Hepatocyte (in vitro differentiated cells): ENCODE measurements around the gene CHMP1A. TPM values are rescaled to one million over a fixed set of nuclear protein-coding genes. Genes with fewer than 3 reads are reported as not detected.

ENCODE experiments used
- DNase-seq: peaks from one replicate; pipeline ENCODE4 v3.0.0-alpha.2; 2016; ENCODE audit warnings: low spot score
- H2AFZ ChIP-seq: fragments of 200-600 bp; sonication (generic); 2 replicates; pipeline ENCODE4 v1.6.0; 2016; ENCODE audit warnings: antibody characterized with exemption, mild to moderate bottlenecking
- H3K27ac ChIP-seq: fragments of 200-600 bp; sonication (generic); 2 replicates; pipeline ENCODE4 v1.5.1; 2016; ENCODE audit warnings: mild to moderate bottlenecking
- H3K27me3 ChIP-seq: fragments of 200-600 bp; sonication (generic); 2 replicates; pipeline ENCODE4 v1.6.1; 2016
- H3K36me3 ChIP-seq: fragments of 200-600 bp; sonication (generic); replicated peaks from 2 replicates; pipeline ENCODE4 v1.5.1; 2016; ENCODE audit warnings: low read depth; ENCODE audit not compliant: insufficient read depth
- H3K4me1 ChIP-seq: fragments of 200-600 bp; sonication (generic); 2 replicates; pipeline ENCODE4 v1.5.1; 2016; ENCODE audit warnings: mild to moderate bottlenecking, moderate library complexity; ENCODE audit not compliant: insufficient read depth
- H3K4me2 ChIP-seq: fragments of 200-600 bp; sonication (generic); 2 replicates; pipeline ENCODE4 v1.6.0; 2016
- H3K4me3 ChIP-seq: fragments of 200-600 bp; sonication (generic); 2 replicates; pipeline ENCODE4 v1.5.1; 2016; ENCODE audit warnings: mild to moderate bottlenecking
- H3K79me2 ChIP-seq: fragments of 200-600 bp; sonication (generic); 2 replicates; pipeline ENCODE4 v1.6.0; 2017; ENCODE audit warnings: mild to moderate bottlenecking
- H3K9me2 ChIP-seq: fragments of 200-600 bp; sonication (generic); replicated peaks from 2 replicates; pipeline ENCODE4 v1.6.0; 2017; ENCODE audit warnings: mild to moderate bottlenecking; ENCODE audit not compliant: insufficient read depth
- H3K9me3 ChIP-seq: fragments of 200-600 bp; sonication (generic); 2 replicates; pipeline ENCODE4 v1.5.1; 2016; ENCODE audit warnings: low read depth, mild to moderate bottlenecking
- H4K20me1 ChIP-seq: fragments of 200-600 bp; sonication (generic); 2 replicates; pipeline ENCODE4 v1.6.0; 2016; ENCODE audit warnings: mild to moderate bottlenecking; ENCODE audit not compliant: insufficient read depth, poor library complexity, severe bottlenecking
- CTCF ChIP-seq: fragments of 200-600 bp; sonication (generic); IDR thresholded peaks from 2 replicates; pipeline ENCODE4 v1.5.1; 2016; ENCODE audit warnings: antibody characterized with exemption, mild to moderate bottlenecking; ENCODE audit not compliant: poor library complexity
- EZH2 ChIP-seq: fragments of 200-600 bp; sonication (generic); IDR thresholded peaks from 2 replicates; pipeline ENCODE4 v1.6.1; 2016; ENCODE audit warnings: antibody characterized with exemption, mild to moderate bottlenecking, borderline replicate concordance
- EZH2phosphoT487 ChIP-seq: fragments of 200-600 bp; sonication (generic); IDR thresholded peaks from one replicate; pipeline ENCODE4 v1.6.1; 2018; ENCODE audit warnings: antibody characterized with exemption, mild to moderate bottlenecking, low read depth, moderate library complexity; ENCODE audit not compliant: unreplicated experiment, severe bottlenecking
- WGBS: methylation state at CpG from one replicate; pipeline ENCODE4 v1.1.6; 2016; ENCODE audit warnings: low lambda C conversion rate; ENCODE audit errors: missing lambda C conversion rate; 5-methylcytosine and 5-hydroxymethylcytosine counted together
- polyA plus RNA-seq: library from polyadenylated mRNA; unstranded; fragments of >200 nt; fragmentation: Nextera tagmentation; extraction: Ambion mirVana; gene quantifications from 2 replicates; pipeline ENCODE4 v1.2.1, GENCODE V29; 2016
- total RNA-seq: library from RNA; depleted of rRNA; stranded (reverse); fragments of >200 nt; gene quantifications from 2 replicates; pipeline ENCODE4 v1.2.3, GENCODE V29; 2014

CHMP1A gene
- total and polyA plus RNA-seq, 2 experiments from 2014 or later = 73.2 to 104 TPM

DNA sequence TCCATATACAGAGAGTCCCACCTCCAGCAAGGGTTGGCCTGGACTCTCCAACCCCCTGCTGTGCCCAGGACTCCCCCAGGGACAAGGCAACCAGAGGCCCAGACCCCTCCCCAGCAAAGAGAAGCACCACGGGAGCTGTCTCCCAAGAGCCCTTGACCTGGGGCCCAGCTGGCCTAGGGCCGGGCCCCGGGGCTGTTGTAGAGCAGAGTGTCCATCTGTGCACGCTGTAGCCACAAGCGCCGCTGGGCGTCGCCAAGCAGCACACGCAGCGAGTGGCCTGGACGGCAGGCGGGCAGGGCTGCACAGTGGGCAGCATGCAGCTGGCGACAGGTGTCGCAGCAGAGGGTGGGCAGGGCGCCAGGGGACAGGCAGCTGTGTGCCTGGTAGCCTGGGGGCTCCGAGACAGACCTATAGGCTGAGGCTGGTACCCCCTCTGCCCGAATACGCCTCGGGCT, 39.7 kb upstream of the CHMP1A start:
- Histone ChIP-seq H2AFZ (no peak overlapping the region), H3K36me3 (no peaks in the 10 kb centered on the region), H3K4me1 (peaks cover 10% of the 10 kb centered on the region), H4K20me1 (peaks cover 9% of the 10 kb centered on the region), H3K27ac (no peak overlapping the region), H3K27me3 (no peaks in the 10 kb centered on the region), H3K79me2 (peaks cover 5% of the 10 kb centered on the region), H3K4me3 (no peak overlapping the region), H3K9me3 (no peaks in the 10 kb centered on the region), H3K4me2 (no peak overlapping the region), H3K9me2 (no peaks in the 10 kb centered on the region)
- peak; percentile 28 for DNase-seq
- TF ChIP-seq CTCF = no peak
- no peak for TF ChIP-seq EZH2phosphoT487
- no peak for TF ChIP-seq EZH2
- WGBS = 96% methylated on average over 19 of the region's 19 CpGs

DNA sequence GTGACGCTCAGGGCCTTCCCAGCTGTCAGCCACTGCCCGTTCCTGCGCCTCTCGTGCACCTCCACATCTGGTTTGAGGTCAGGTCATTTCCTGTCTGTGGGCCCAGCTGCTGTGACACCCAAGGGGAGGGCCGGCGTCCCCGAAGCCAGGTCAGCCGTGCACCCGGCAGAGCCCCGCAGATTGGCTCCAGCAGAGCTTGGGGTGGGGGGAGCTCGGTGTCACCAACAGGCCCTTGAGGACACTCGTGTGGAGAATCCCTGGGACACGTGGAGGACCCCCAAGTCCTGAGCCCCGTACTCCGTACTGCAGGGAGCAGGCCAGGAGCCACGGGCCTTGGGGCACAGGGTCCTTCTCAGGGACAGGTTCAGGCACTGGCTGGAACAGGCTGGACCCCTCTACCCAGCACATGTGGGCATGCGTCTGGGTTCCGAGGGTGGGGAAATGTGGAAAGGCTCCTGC, 39.2 kb upstream of the CHMP1A start:
- H2AFZ ChIP-seq = no peak overlapping the region
- 68% methylated on average over 18 of the region's 18 CpGs for WGBS
- no peaks in the 10 kb centered on the region for H3K36me3 ChIP-seq
- H4K20me1 ChIP-seq = peaks cover 9% of the 10 kb centered on the region
- H3K4me2 ChIP-seq = no peak overlapping the region
- peaks cover 5% of the 10 kb centered on the region for H3K79me2 ChIP-seq
- H3K27me3 ChIP-seq = no peaks in the 10 kb centered on the region
- no peak overlapping the region for H3K4me3 ChIP-seq
- TF ChIP-seq EZH2 = no peak
- TF ChIP-seq EZH2phosphoT487 = no peak
- TF ChIP-seq CTCF = no peak
- no peak overlapping the region for H3K27ac ChIP-seq
- H3K9me2 ChIP-seq = no peaks in the 10 kb centered on the region
- peaks cover 10% of the 10 kb centered on the region for H3K4me1 ChIP-seq
- H3K9me3 ChIP-seq = no peaks in the 10 kb centered on the region
- no peak for DNase-seq

- H2AFZ ChIP-seq = no peak overlapping the region
- no peak overlapping the region for H3K27ac ChIP-seq
- no peak overlapping the region for H3K4me2 ChIP-seq
- peaks cover 5% of the 10 kb centered on the region for H3K79me2 ChIP-seq
- no peaks in the 10 kb centered on the region for H3K9me2 ChIP-seq
- 84% methylated on average over 22 of the region's 25 CpGs for WGBS
- H3K4me3 ChIP-seq = no peak overlapping the region
- H4K20me1 ChIP-seq = peaks cover 9% of the 10 kb centered on the region
- TF ChIP-seq EZH2 (no peak), EZH2phosphoT487 (no peak), CTCF (no peak)
- no peaks in the 10 kb centered on the region for H3K27me3 ChIP-seq
- H3K9me3 ChIP-seq = no peaks in the 10 kb centered on the region
- DNase-seq = peak; percentile 10
- no peaks in the 10 kb centered on the region for H3K36me3 ChIP-seq
- H3K4me1 ChIP-seq = peaks cover 10% of the 10 kb centered on the region
Measured at GRCh38 chr16:89695875-89696669, 38.6 kb upstream of the CHMP1A start.
